ENCODE measurements around the gene TMC8. TPM values are rescaled to one million over a fixed set of nuclear protein-coding genes. Genes with fewer than 3 reads are reported as not detected.

Gene TMC8
- total RNA-seq, 6 experiments from 2014 or later: not detected

- no peak overlapping the region for H3K4me3 Mint-ChIP-seq
- no peak for DNase-seq
- H3K36me3 Mint-ChIP-seq (ENCODE audit: low read depth): no peaks in the 10 kb centered on the region
- no peak for TF ChIP-seq CTCF (IDR thresholded peaks at IDR 0.05)
- peaks cover 9% of the 10 kb centered on the region for H3K4me1 Mint-ChIP-seq (ENCODE audit: low read depth)
- no peaks in the 10 kb centered on the region for H3K9me3 Mint-ChIP-seq
- H3K27ac Mint-ChIP-seq: no peak overlapping the region
- H3K27me3 Mint-ChIP-seq (ENCODE audit: insufficient read depth): peaks cover 25% of the 10 kb centered on the region
Measured at GRCh38 chr17:78146881-78147280, 16.3 kb downstream of the TMC8 start.

GRCh38 chr17:78147315-78147998 is 16.9 kb downstream of the TMC8 start:
- no peaks in the 10 kb centered on the region for H3K36me3 Mint-ChIP-seq (ENCODE audit: low read depth)
- H3K4me3 Mint-ChIP-seq: no peak overlapping the region
- DNase-seq: no peak
- H3K27ac Mint-ChIP-seq: no peak overlapping the region
- no peaks in the 10 kb centered on the region for H3K9me3 Mint-ChIP-seq
- TF ChIP-seq CTCF (IDR thresholded peaks at IDR 0.05): no peak
- H3K4me1 Mint-ChIP-seq (ENCODE audit: low read depth): peaks cover 9% of the 10 kb centered on the region
- peaks cover 24% of the 10 kb centered on the region for H3K27me3 Mint-ChIP-seq (ENCODE audit: insufficient read depth)

DNA sequence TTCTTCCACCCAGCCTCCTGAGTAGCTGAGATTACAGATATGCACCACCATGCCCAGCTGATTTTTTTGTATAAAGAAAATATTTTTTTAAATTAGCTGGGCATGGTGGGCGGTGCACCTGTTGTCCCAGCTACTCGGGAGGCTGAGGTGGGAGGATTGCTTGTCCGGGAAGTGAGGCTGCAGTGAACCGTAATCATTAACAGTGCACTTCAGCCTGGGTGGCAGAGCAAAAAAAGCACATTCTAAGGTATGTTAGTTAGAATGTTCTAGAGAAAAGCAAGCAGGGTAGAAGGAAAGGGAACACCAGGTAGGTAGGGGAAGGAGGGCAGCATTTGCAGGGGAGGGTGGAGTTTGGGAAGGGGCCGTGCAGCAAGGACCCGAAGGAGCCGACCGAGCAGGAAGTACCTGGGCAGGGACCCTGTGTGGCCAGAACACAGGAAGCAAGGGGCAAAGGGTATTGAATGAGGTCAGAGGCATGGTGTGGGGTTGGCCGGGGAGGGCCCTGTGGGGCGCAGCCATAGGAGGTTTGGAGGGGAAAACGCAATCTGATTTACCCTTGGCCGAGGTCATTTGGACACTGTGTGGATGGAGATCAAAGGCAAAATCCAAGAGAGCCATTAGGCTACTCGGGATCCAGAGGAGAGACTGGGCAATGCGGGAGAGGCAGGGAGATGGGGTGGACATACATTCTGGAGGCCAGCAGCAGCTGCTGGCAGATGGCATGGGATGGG is 17.9 kb downstream of the TMC8 start:
- TF ChIP-seq CTCF (IDR thresholded peaks at IDR 0.05): no peak
- no peaks in the 10 kb centered on the region for H3K36me3 Mint-ChIP-seq (ENCODE audit: low read depth)
- no peak for DNase-seq
- H3K4me3 Mint-ChIP-seq: no peak overlapping the region
- no peaks in the 10 kb centered on the region for H3K9me3 Mint-ChIP-seq
- H3K27me3 Mint-ChIP-seq (ENCODE audit: insufficient read depth): peaks cover 22% of the 10 kb centered on the region
- peaks cover 9% of the 10 kb centered on the region for H3K4me1 Mint-ChIP-seq (ENCODE audit: low read depth)
- no peak overlapping the region for H3K27ac Mint-ChIP-seq

- H3K27me3 Mint-ChIP-seq (ENCODE audit: insufficient read depth): peaks cover 24% of the 10 kb centered on the region
- TF ChIP-seq CTCF (IDR thresholded peaks at IDR 0.05): no peak
- H3K36me3 Mint-ChIP-seq (ENCODE audit: low read depth): no peaks in the 10 kb centered on the region
- no peak overlapping the region for H3K27ac Mint-ChIP-seq
- no peak overlapping the region for H3K4me3 Mint-ChIP-seq
- no peaks in the 10 kb centered on the region for H3K9me3 Mint-ChIP-seq
- DNase-seq: no peak
- H3K4me1 Mint-ChIP-seq (ENCODE audit: low read depth): no peaks in the 10 kb centered on the region
Measured at GRCh38 chr17:78151514-78152008, 21.0 kb downstream of the TMC8 start.

- Mint-ChIP-seq H3K9me3 (no peaks in the 10 kb centered on the region), H3K4me1 (ENCODE audit: low read depth) (peaks cover 9% of the 10 kb centered on the region), H3K27me3 (ENCODE audit: insufficient read depth) (peaks cover 10% of the 10 kb centered on the region), H3K27ac (no peak overlapping the region), H3K36me3 (ENCODE audit: low read depth) (no peaks in the 10 kb centered on the region), H3K4me3 (no peak overlapping the region)
- TF ChIP-seq CTCF (IDR thresholded peaks at IDR 0.05): no peak
- DNase-seq: no peak
Measured at GRCh38 chr17:78154903-78155811, 24.6 kb downstream of the TMC8 start.

Measured in HFFc6 (cell line).